Stimulated activated naive CD8-positive, alpha-beta T cell treated with anti-CD3 and anti-CD28 coated beads, Interleukin-15, amount 100 ng/mL, for 72 hours (primary cell): ENCODE measurements around the gene HLA-DPB1.

ENCODE experiments used
- ATAC-seq: fragments of 150-1000 bp; cut with Tn5 transposase; 2 replicates; pipeline ENCODE4 v1.10.0; 2021; ENCODE audit warnings: mild to moderate bottlenecking, moderate library complexity
- DNase-seq, 2 donors: peaks; one replicate each; pipeline ENCODE4 v3.0.0; 2021 to 2022
- H3K27ac Mint-ChIP-seq, 2 donors: one replicate each; pipeline ENCODE4 v1.8.0; 2022; ENCODE audit warnings: mild to moderate bottlenecking in 2 of 2, mixed read lengths in 2 of 2, moderate library complexity in 2 of 2
- H3K27me3 Mint-ChIP-seq: one replicate; pipeline ENCODE4 v1.8.0; 2022; ENCODE audit warnings: mixed read lengths
- H3K4me1 Mint-ChIP-seq: one replicate; pipeline ENCODE4 v1.8.0; 2022; ENCODE audit warnings: mild to moderate bottlenecking, mixed read lengths
- H3K4me3 Mint-ChIP-seq, 2 donors: one replicate each; pipeline ENCODE4 v1.8.0; 2022; ENCODE audit warnings: mild to moderate bottlenecking in 2 of 2, mixed read lengths in 2 of 2, moderate library complexity in 1 of 2
- H3K9me3 Mint-ChIP-seq, 2 donors: one replicate each; pipeline ENCODE4 v1.8.0; 2022; ENCODE audit warnings: mixed read lengths in 2 of 2

Gene HLA-DPB1

DNA sequence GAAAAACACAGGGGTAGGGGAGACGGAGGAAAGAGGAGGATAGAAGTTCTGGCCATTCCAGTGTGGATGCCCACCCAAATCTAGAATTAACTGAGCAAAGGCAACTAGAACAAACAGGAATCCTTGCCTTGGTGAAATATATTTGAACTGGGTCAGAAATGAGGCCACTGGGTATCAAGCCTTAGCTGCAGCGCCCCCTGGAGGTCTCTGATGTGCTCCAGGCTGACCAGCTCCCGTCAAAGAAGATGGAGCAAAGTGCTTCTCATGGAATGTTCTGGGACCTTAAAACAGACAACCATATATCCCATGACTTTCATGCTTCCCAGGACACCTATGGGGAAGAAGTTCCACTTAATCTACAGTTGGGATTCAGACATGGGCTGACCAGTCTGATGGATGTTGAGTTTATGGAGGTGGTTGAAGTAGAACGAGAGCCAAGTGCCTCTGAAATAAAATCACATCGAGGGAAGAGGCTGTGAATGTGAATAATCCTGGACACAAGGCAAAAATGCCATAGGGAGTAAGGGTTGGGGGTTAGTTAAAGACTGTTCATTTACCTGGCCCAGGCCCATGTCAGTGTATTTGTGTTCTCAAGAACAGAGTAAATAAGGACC lies 50.4 kb downstream of the HLA-DPB1 start:
- H3K27me3 Mint-ChIP-seq: peaks cover 30% of the 10 kb centered on the region
- ATAC-seq (peak; percentile 59), DNase-seq (peak; percentile 51 to 54)
- H3K4me1 Mint-ChIP-seq: peaks cover 6% of the 10 kb centered on the region
- H3K9me3 Mint-ChIP-seq: peaks cover 5 to 11% of the 10 kb centered on the region in 2 donors
- H3K27ac Mint-ChIP-seq: no peak overlapping the region
- H3K4me3 Mint-ChIP-seq: no peak overlapping the region

DNA sequence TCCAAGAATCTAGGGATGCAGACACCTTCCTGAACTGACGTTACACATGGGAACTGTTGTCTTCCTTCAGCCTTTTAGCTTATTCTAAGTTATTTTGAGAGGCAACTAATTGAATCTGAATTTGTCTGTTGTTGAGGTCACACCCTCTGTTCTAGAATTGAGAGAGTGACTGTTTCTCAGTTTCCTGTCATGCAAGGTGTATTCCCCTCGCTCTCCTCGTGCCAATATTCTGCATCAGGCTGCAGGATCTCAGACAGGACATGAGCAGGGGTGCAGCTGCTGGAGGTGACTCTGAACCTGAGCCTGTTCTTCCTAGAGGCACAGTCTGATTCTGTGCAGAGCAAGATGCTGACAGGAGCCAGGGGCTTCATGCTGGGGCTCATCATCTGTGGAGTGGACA lies 52.5 kb downstream of the HLA-DPB1 start:
- no peak overlapping the region for H3K27ac Mint-ChIP-seq

DNA sequence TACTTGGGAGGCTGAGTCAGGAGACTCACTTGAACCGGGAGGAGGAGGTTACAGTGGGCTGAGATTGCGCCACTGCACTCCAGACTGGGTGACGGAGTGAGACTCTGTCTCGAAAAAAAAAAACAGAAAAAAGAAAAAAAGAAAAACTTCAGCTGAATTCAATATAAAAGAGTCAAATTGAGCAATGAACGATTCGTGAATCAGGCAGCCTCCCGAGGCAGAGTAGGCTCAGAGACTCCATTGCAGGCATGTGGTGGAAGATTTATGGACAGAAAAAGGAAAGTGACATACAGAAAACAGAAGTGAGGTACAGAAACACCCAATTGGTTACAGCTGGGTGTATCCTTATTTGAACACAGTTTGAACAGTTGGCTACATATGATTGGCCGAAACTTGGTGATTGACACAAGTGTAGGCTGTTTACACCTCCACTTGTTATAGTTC lies 56.3 kb downstream of the HLA-DPB1 start:
- Mint-ChIP-seq H3K27me3 (peaks cover 20% of the 10 kb centered on the region), H3K9me3 (no peaks in the 10 kb centered on the region), H3K4me3 (no peak overlapping the region), H3K4me1 (peaks cover 6% of the 10 kb centered on the region), H3K27ac (no peak overlapping the region)
- DNase-seq (no peak), ATAC-seq (no peak)

More for the DNA sequence above, 52.5 kb downstream of the HLA-DPB1 start:
- Mint-ChIP-seq H3K4me3 (no peak overlapping the region), H3K4me1 (peaks cover 6% of the 10 kb centered on the region), H3K9me3 (peaks cover 5 to 11% of the 10 kb centered on the region in 2 donors), H3K27me3 (peaks cover 30% of the 10 kb centered on the region)
- DNase-seq (no peak), ATAC-seq (no peak)

DNA sequence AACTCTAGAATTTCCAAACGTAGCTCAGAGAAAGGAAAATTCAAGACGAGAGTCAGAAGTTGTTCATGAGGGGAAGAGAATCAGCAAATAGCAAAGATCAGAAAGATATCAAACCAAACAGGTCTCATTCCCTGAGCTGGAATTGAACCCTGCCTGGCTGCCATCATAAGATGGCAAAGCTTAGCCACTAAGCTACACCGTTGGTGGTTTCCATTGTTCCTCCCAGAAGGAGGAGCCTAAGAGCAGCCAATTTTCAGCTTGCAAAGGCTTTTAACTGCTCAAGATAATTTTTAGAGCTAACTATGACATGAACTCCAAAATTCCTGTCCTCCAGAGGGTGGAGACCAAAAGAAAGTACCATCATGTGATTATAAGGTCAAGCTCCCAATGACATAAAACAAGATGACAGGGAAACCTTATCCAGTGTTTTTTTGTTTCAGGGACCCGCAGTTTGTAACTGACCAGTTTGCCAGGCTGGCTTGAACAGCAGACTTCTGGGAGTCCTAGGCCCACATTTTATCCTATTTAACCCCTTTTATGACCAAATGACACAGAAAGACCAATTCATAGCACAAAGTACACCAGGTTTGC lies 60.6 kb downstream of the HLA-DPB1 start:
- no peak overlapping the region for H3K27ac Mint-ChIP-seq
- H3K27me3 Mint-ChIP-seq: peaks cover 6% of the 10 kb centered on the region
- no peaks in the 10 kb centered on the region for H3K9me3 Mint-ChIP-seq
- DNase-seq (no peak), ATAC-seq (no peak)
- no peak overlapping the region for H3K4me3 Mint-ChIP-seq
- H3K4me1 Mint-ChIP-seq: no peaks in the 10 kb centered on the region
